Hepatocyte (in vitro differentiated cells): ENCODE measurements around the gene GPC5. TPM values are rescaled to one million over a fixed set of nuclear protein-coding genes. Genes with fewer than 3 reads are reported as not detected.

Experiments used
- DNase-seq: peaks from one replicate; pipeline ENCODE4 v3.0.0-alpha.2; 2016; ENCODE audit warnings: low spot score
- H2AFZ ChIP-seq: fragments of 200-600 bp; sonication (generic); 2 replicates; pipeline ENCODE4 v1.6.0; 2016; ENCODE audit warnings: antibody characterized with exemption, mild to moderate bottlenecking
- H3K27ac ChIP-seq: fragments of 200-600 bp; sonication (generic); 2 replicates; pipeline ENCODE4 v1.5.1; 2016; ENCODE audit warnings: mild to moderate bottlenecking
- H3K27me3 ChIP-seq: fragments of 200-600 bp; sonication (generic); 2 replicates; pipeline ENCODE4 v1.6.1; 2016
- H3K36me3 ChIP-seq: fragments of 200-600 bp; sonication (generic); replicated peaks from 2 replicates; pipeline ENCODE4 v1.5.1; 2016; ENCODE audit warnings: low read depth; ENCODE audit not compliant: insufficient read depth
- H3K4me1 ChIP-seq: fragments of 200-600 bp; sonication (generic); 2 replicates; pipeline ENCODE4 v1.5.1; 2016; ENCODE audit warnings: mild to moderate bottlenecking, moderate library complexity; ENCODE audit not compliant: insufficient read depth
- H3K4me2 ChIP-seq: fragments of 200-600 bp; sonication (generic); 2 replicates; pipeline ENCODE4 v1.6.0; 2016
- H3K4me3 ChIP-seq: fragments of 200-600 bp; sonication (generic); 2 replicates; pipeline ENCODE4 v1.5.1; 2016; ENCODE audit warnings: mild to moderate bottlenecking
- H3K79me2 ChIP-seq: fragments of 200-600 bp; sonication (generic); 2 replicates; pipeline ENCODE4 v1.6.0; 2017; ENCODE audit warnings: mild to moderate bottlenecking
- H3K9me2 ChIP-seq: fragments of 200-600 bp; sonication (generic); replicated peaks from 2 replicates; pipeline ENCODE4 v1.6.0; 2017; ENCODE audit warnings: mild to moderate bottlenecking; ENCODE audit not compliant: insufficient read depth
- H3K9me3 ChIP-seq: fragments of 200-600 bp; sonication (generic); 2 replicates; pipeline ENCODE4 v1.5.1; 2016; ENCODE audit warnings: low read depth, mild to moderate bottlenecking
- H4K20me1 ChIP-seq: fragments of 200-600 bp; sonication (generic); 2 replicates; pipeline ENCODE4 v1.6.0; 2016; ENCODE audit warnings: mild to moderate bottlenecking; ENCODE audit not compliant: insufficient read depth, poor library complexity, severe bottlenecking
- EZH2 ChIP-seq: fragments of 200-600 bp; sonication (generic); IDR thresholded peaks from 2 replicates; pipeline ENCODE4 v1.6.1; 2016; ENCODE audit warnings: antibody characterized with exemption, mild to moderate bottlenecking, borderline replicate concordance
- EZH2phosphoT487 ChIP-seq: fragments of 200-600 bp; sonication (generic); IDR thresholded peaks from one replicate; pipeline ENCODE4 v1.6.1; 2018; ENCODE audit warnings: antibody characterized with exemption, mild to moderate bottlenecking, low read depth, moderate library complexity; ENCODE audit not compliant: unreplicated experiment, severe bottlenecking
- WGBS: methylation state at CpG from one replicate; pipeline ENCODE4 v1.1.6; 2016; ENCODE audit warnings: low lambda C conversion rate; ENCODE audit errors: missing lambda C conversion rate; 5-methylcytosine and 5-hydroxymethylcytosine counted together
- polyA plus RNA-seq: library from polyadenylated mRNA; unstranded; fragments of >200 nt; fragmentation: Nextera tagmentation; extraction: Ambion mirVana; gene quantifications from 2 replicates; pipeline ENCODE4 v1.2.1, GENCODE V29; 2016
- total RNA-seq: library from RNA; depleted of rRNA; stranded (reverse); fragments of >200 nt; gene quantifications from 2 replicates; pipeline ENCODE4 v1.2.3, GENCODE V29; 2014
- TF ChIP-seq, protein P1 (sequence below): fragments of 200-600 bp; sonication (generic); IDR thresholded peaks from 2 replicates; pipeline ENCODE4 v1.5.1; 2016; ENCODE audit warnings: antibody characterized with exemption, mild to moderate bottlenecking; ENCODE audit not compliant: poor library complexity

Gene GPC5
- total and polyA plus RNA-seq, 2 experiments from 2014 or later = 3.9 to 5.4 TPM

DNA sequence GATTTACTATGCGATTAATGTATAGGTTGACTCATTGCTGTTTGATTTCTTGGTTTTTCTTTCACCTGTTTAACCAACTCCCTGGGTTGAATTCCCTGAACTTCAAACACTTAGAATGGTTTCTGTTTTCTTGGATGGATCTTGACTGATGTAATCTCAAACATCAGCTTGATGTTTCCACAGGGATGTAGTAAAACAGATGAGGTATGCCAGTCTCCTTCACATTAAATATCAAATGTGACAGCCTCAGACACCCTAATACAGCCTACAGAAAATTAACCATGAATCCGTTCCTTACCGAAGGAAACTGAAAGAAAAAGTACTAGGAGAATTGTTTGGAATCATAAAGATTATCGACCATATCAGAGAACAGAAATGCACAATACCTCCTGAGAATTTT is 631.2 kb downstream of the GPC5 start:
- DNase-seq = no peak
- H3K9me2 ChIP-seq = no peaks in the 10 kb centered on the region
- H3K4me2 ChIP-seq = no peak overlapping the region
- H3K4me1 ChIP-seq = no peaks in the 10 kb centered on the region
- TF ChIP-seq, protein P1, sequence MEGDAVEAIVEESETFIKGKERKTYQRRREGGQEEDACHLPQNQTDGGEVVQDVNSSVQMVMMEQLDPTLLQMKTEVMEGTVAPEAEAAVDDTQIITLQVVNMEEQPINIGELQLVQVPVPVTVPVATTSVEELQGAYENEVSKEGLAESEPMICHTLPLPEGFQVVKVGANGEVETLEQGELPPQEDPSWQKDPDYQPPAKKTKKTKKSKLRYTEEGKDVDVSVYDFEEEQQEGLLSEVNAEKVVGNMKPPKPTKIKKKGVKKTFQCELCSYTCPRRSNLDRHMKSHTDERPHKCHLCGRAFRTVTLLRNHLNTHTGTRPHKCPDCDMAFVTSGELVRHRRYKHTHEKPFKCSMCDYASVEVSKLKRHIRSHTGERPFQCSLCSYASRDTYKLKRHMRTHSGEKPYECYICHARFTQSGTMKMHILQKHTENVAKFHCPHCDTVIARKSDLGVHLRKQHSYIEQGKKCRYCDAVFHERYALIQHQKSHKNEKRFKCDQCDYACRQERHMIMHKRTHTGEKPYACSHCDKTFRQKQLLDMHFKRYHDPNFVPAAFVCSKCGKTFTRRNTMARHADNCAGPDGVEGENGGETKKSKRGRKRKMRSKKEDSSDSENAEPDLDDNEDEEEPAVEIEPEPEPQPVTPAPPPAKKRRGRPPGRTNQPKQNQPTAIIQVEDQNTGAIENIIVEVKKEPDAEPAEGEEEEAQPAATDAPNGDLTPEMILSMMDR = no peak
- TF ChIP-seq EZH2phosphoT487 = no peak
- no peak for TF ChIP-seq EZH2
- no peak overlapping the region for H2AFZ ChIP-seq
- H3K9me3 ChIP-seq = no peaks in the 10 kb centered on the region
- no peaks in the 10 kb centered on the region for H3K27me3 ChIP-seq
- 91% methylated on average over 4 of the region's 4 CpGs for WGBS
- no peaks in the 10 kb centered on the region for H4K20me1 ChIP-seq
- no peak overlapping the region for H3K27ac ChIP-seq
- H3K79me2 ChIP-seq = no peaks in the 10 kb centered on the region
- H3K36me3 ChIP-seq = no peaks in the 10 kb centered on the region
- H3K4me3 ChIP-seq = no peak overlapping the region

DNA sequence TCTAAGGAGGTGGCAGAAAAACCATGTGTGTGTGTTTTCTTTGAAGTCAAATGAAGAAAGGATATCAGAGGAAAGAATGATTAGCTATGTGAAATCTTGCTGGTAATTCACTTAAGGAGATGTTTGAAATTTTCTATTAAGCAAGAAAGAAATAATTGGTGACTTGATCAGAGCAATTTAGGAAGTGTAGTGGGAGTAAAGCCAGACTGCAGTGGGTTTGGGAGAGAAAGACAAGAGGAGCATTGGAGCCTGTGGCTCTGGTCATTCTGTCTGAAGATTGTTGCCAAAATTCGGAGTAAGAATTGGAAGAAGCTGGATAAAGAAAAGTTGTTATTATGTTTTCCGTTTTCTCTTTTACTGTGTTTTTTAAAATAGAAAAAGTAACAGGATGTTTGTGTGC is 640.5 kb downstream of the GPC5 start:
- 93% methylated on average over 2 of the region's 2 CpGs for WGBS
- Histone ChIP-seq H3K9me3 (no peaks in the 10 kb centered on the region), H3K4me3 (no peak overlapping the region), H3K4me2 (no peak overlapping the region), H3K9me2 (no peaks in the 10 kb centered on the region), H3K36me3 (no peaks in the 10 kb centered on the region), H3K79me2 (no peaks in the 10 kb centered on the region), H3K27me3 (no peaks in the 10 kb centered on the region), H3K4me1 (no peaks in the 10 kb centered on the region), H4K20me1 (no peaks in the 10 kb centered on the region), H3K27ac (no peak overlapping the region), H2AFZ (no peak overlapping the region)
- TF ChIP-seq EZH2 (no peak), EZH2phosphoT487 (no peak)
- TF ChIP-seq, protein P1 = no peak
- DNase-seq = no peak

DNA sequence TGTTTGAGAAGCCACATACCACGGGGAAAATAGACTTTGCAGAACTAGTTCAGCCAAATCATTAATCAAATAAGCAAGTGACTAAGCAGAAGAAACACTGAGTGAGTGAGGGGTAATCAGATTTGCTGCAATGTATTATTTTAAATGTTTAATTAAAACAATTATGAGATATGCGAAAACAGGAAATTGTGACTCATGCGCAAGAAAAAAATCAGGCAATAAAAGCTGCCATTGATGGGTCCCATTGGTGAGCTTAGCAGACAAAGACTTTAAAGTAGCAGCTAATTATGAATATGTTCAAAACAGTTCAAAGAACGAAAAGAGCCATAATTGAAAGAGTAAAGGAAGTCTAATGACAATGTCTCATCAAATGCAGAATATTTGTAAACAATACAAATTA is 644.1 kb downstream of the GPC5 start:
- Histone ChIP-seq H2AFZ (no peak overlapping the region), H4K20me1 (no peaks in the 10 kb centered on the region), H3K27ac (no peak overlapping the region), H3K4me3 (no peak overlapping the region), H3K27me3 (no peaks in the 10 kb centered on the region), H3K4me2 (no peak overlapping the region), H3K79me2 (no peaks in the 10 kb centered on the region), H3K9me3 (no peaks in the 10 kb centered on the region), H3K4me1 (no peaks in the 10 kb centered on the region), H3K36me3 (no peaks in the 10 kb centered on the region), H3K9me2 (no peaks in the 10 kb centered on the region)
- no peak for DNase-seq
- TF ChIP-seq EZH2 = no peak
- TF ChIP-seq EZH2phosphoT487 = no peak
- TF ChIP-seq, protein P1 = no peak
- 79% methylated on average over 4 of the region's 4 CpGs for WGBS

DNA sequence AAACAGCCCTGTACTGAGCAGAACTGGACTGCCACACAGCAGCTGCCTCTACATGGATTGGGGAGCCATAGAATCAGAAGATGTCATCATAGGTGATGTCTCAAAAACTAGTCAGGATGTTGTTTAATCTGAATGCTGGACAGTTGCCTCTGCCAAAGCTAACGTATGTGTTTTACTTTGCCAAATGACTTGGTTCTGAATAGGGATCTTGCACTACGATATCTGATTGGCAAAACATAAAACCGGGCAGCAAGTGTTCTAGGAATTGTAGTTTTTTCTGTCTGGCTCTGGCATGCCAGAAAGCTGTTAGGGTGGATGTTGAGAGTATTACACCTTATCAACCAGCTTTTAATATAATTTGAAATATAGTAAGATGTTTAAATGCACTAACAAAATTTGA is 645.9 kb downstream of the GPC5 start:
- H4K20me1 ChIP-seq = no peaks in the 10 kb centered on the region
- WGBS = 85% methylated on average over 3 of the region's 3 CpGs
- DNase-seq = no peak

More for the DNA sequence above, 645.9 kb downstream of the GPC5 start:
- H3K36me3 ChIP-seq = no peaks in the 10 kb centered on the region
- H3K9me3 ChIP-seq = no peaks in the 10 kb centered on the region
- TF ChIP-seq EZH2 = no peak
- no peaks in the 10 kb centered on the region for H3K79me2 ChIP-seq
- no peak overlapping the region for H3K27ac ChIP-seq
- H2AFZ ChIP-seq = no peak overlapping the region
- H3K4me1 ChIP-seq = no peaks in the 10 kb centered on the region
- no peaks in the 10 kb centered on the region for H3K9me2 ChIP-seq
- no peak overlapping the region for H3K4me2 ChIP-seq
- H3K4me3 ChIP-seq = no peak overlapping the region
- H3K27me3 ChIP-seq = no peaks in the 10 kb centered on the region
